Small intestine (tissue), 7 donors: Measurements from ENCODE around the gene DIS3L2. TPM values are rescaled to one million over a fixed set of nuclear protein-coding genes. Genes with fewer than 3 reads are reported as not detected.
"Not testable (repeated sequence)": the region's sequence is repeated elsewhere in the genome, so short reads cannot be mapped to it uniquely, and the experiment has no call there.

Experiments used
- DNase-seq, 2 donors: peaks; one replicate each; pipeline versions ENCODE4 v3.0.0 to v3.0.0-alpha.2; 2013
- FAIRE-seq: peaks from 2 replicates; lab custom pipeline; 2012; peaks lifted over from hg19 to GRCh38; lab: Jason Lieb, UNC
- H3K27ac ChIP-seq, 3 donors: one replicate each; pipeline ENCODE4 v1.5.1; 2013; ENCODE audit warnings: low read length in 2 of 3, mild to moderate bottlenecking in 2 of 3, control low read depth in 1 of 3, inconsistent platforms in 1 of 3, low read depth in 1 of 3, moderate library complexity in 1 of 3
- H3K27me3 ChIP-seq, 3 donors: one replicate each; pipeline ENCODE4 v1.6.1; 2013; ENCODE audit warnings: low read length in 3 of 3, inconsistent platforms in 1 of 3; ENCODE audit not compliant: control insufficient read depth in 3 of 3, insufficient read depth in 3 of 3
- H3K36me3 ChIP-seq, 3 donors: one replicate each; pipeline ENCODE4 v1.6.1; 2013; ENCODE audit warnings: low read length in 3 of 3, inconsistent platforms in 1 of 3, low read depth in 1 of 3, mild to moderate bottlenecking in 1 of 3, moderate library complexity in 1 of 3; ENCODE audit not compliant: control insufficient read depth in 3 of 3, insufficient read depth in 2 of 3
- H3K4me1 ChIP-seq, 3 donors: one replicate each; pipeline ENCODE4 v1.6.1; 2013; ENCODE audit warnings: low read length in 2 of 3, inconsistent platforms in 1 of 3, low read depth in 1 of 3, mild to moderate bottlenecking in 1 of 3, moderate library complexity in 1 of 3; ENCODE audit not compliant: control insufficient read depth in 3 of 3, insufficient read depth in 2 of 3
- H3K4me3 ChIP-seq, 3 donors: one replicate each; pipeline ENCODE4 v1.5.1; 2013; ENCODE audit warnings: low read length in 3 of 3, control low read depth in 1 of 3, inconsistent platforms in 1 of 3, low read depth in 1 of 3, mild to moderate bottlenecking in 1 of 3, moderate library complexity in 1 of 3
- H3K9me3 ChIP-seq, 2 donors: one replicate each; pipeline ENCODE4 v1.6.1; 2013; ENCODE audit warnings: low read depth in 1 of 2, low read length in 1 of 2; ENCODE audit not compliant: control insufficient read depth in 2 of 2, insufficient read depth in 1 of 2
- WGBS, 3 donors: extraction: QIAGEN DNeasy Blood & Tissue Kit; methylation state at CpG; one replicate each; pipeline ENCODE4 v1.1.7; 2013; 5-methylcytosine and 5-hydroxymethylcytosine counted together
- polyA plus RNA-seq, 4 donors: library from polyadenylated mRNA; stranded (reverse) in 3 of 4; unstranded in 1 of 4; fragments of 200-250 nt in 3 of 4; fragments of 120-200 nt in 1 of 4; gene quantifications; one replicate each; pipeline versions ENCODE4 v1.2.1 to v1.2.3, GENCODE V29; 2013
- donor health status: healthy with polysubstance abuse.
- donor health status: control.
- donor health status: control.
- donor health status: Bipolar disorder and iron deficiency.
- donor health status: healthy.

DIS3L2 gene
- polyA plus RNA-seq, 4 donors, result 8.3 to 22.1 (median 11.8) TPM

GRCh38 chr2:232338094-232338758, 376.7 kb downstream of the DIS3L2 start:
- H3K27me3 ChIP-seq, H3K27ac ChIP-seq, H3K4me3 ChIP-seq, H3K9me3 ChIP-seq, FAIRE-seq, H3K4me1 ChIP-seq, DNase-seq: not testable (repeated sequence)
- WGBS, 3 donors, result 92 to 96% (median 93%) methylated on average over 4 to 11 of the region's 16 CpGs
- H3K36me3 ChIP-seq, result peaks cover 0 to 39% (median 0%) of the 10 kb centered on the region in 3 donors

- Histone ChIP-seq H3K4me3 (no peak overlapping the region), H3K27ac (no peak overlapping the region), H3K4me1 (no peaks in the 10 kb centered on the region), H3K9me3 (no peaks in the 10 kb centered on the region), H3K36me3 (peaks cover 0 to 34% (median 0%) of the 10 kb centered on the region in 3 donors), H3K27me3 (no peaks in the 10 kb centered on the region)
- DNase-seq (no peak), FAIRE-seq (no peak)
- 88 to 93% (median 89%) methylated on average over 7 of the region's 7 CpGs for WGBS, 3 donors
Observed at GRCh38 chr2:232338759-232339106, 377.2 kb downstream of the DIS3L2 start.

GRCh38 chr2:232339121-232340081, 377.9 kb downstream of the DIS3L2 start:
- Histone ChIP-seq H3K4me1 (no peaks in the 10 kb centered on the region), H3K9me3 (no peaks in the 10 kb centered on the region), H3K36me3 (peaks cover 0 to 29% (median 0%) of the 10 kb centered on the region in 3 donors), H3K27me3 (no peaks in the 10 kb centered on the region), H3K27ac (no peak overlapping the region), H3K4me3 (no peak overlapping the region)
- WGBS, 3 donors, result 85 to 89% (median 89%) methylated on average over 23 of the region's 23 CpGs
- FAIRE-seq (no peak), DNase-seq (no peak)

- Histone ChIP-seq H3K4me1 (no peaks in the 10 kb centered on the region), H3K27me3 (no peaks in the 10 kb centered on the region), H3K27ac (no peak overlapping the region), H3K36me3 (peaks cover 0 to 29% (median 0%) of the 10 kb centered on the region in 3 donors), H3K4me3 (no peak overlapping the region), H3K9me3 (no peaks in the 10 kb centered on the region)
- WGBS, 3 donors, result 89 to 96% (median 92%) methylated on average over 14 of the region's 14 CpGs
- DNase-seq, result no peak
- FAIRE-seq, result no peak
Observed at GRCh38 chr2:232340171-232340935, 378.8 kb downstream of the DIS3L2 start.

- peak; percentile 27 to 35 for DNase-seq
- FAIRE-seq, result no peak
- WGBS, 3 donors, result 82 to 86% (median 83%) methylated on average over 17 of the region's 17 CpGs
Observed at GRCh38 chr2:232341061-232341738, 379.7 kb downstream of the DIS3L2 start.

GRCh38 chr2:232341739-232342126, 380.2 kb downstream of the DIS3L2 start:
- no peaks in the 10 kb centered on the region for H3K9me3 ChIP-seq
- FAIRE-seq, result no peak

More at GRCh38 chr2:232341061-232341738, 379.7 kb downstream of the DIS3L2 start:
- H3K36me3 ChIP-seq, result peaks cover 0 to 20% (median 0%) of the 10 kb centered on the region in 3 donors
- no peaks in the 10 kb centered on the region for H3K4me1 ChIP-seq
- H3K4me3 ChIP-seq, result no peak overlapping the region
- H3K27me3 ChIP-seq, result no peaks in the 10 kb centered on the region
- H3K27ac ChIP-seq, result no peak overlapping the region
- no peaks in the 10 kb centered on the region for H3K9me3 ChIP-seq

GRCh38 chr2:232342635-232343565, 381.4 kb downstream of the DIS3L2 start:
- WGBS, 3 donors, result 61 to 70% (median 69%) methylated on average over 19 of the region's 19 CpGs

More at GRCh38 chr2:232341739-232342126, 380.2 kb downstream of the DIS3L2 start:
- H3K27me3 ChIP-seq, result no peaks in the 10 kb centered on the region
- DNase-seq, result no peak
- WGBS, 3 donors, result 92 to 99% (median 95%) methylated on average over 4 of the region's 4 CpGs
- no peak overlapping the region for H3K27ac ChIP-seq
- H3K36me3 ChIP-seq, result peaks cover 0 to 15% (median 0%) of the 10 kb centered on the region in 3 donors
- H3K4me1 ChIP-seq, result no peaks in the 10 kb centered on the region
- no peak overlapping the region for H3K4me3 ChIP-seq

More at GRCh38 chr2:232342635-232343565, 381.4 kb downstream of the DIS3L2 start:
- H3K9me3 ChIP-seq, result no peaks in the 10 kb centered on the region
- peaks cover 0 to 8% (median 0%) of the 10 kb centered on the region in 3 donors for H3K36me3 ChIP-seq
- H3K27me3 ChIP-seq, result no peaks in the 10 kb centered on the region
- H3K4me3 ChIP-seq, result no peak overlapping the region
- FAIRE-seq, result no peak
- H3K27ac ChIP-seq, result no peak overlapping the region
- DNase-seq, result no peak
- no peaks in the 10 kb centered on the region for H3K4me1 ChIP-seq
